SK-N-SH (cell line): ENCODE data around the gene FGD6.

Source experiments
- CTCF ChIP-seq: fragments of 200-600 bp; sonication (generic); IDR thresholded peaks from 2 replicates; pipeline ENCODE4 v1.6.1; 2017; ENCODE audit warnings: antibody characterized with exemption, mild to moderate bottlenecking, moderate library complexity
- EP300 ChIP-seq, 2 experiments: IDR thresholded peaks; 2 replicates each; pipeline versions ENCODE4 v1.4.0 to v1.6.1; 2012; ENCODE audit warnings: borderline replicate concordance in 1 of 2, low read depth in 1 of 2, low read length in 1 of 2
- FOXJ3 ChIP-seq: sonication (generic); formaldehyde crosslinking; IDR thresholded peaks from 2 replicates; pipeline ENCODE4 v1.5.1; 2020; ENCODE audit warnings: mild to moderate bottlenecking, missing genetic modification reagents
- GABPA ChIP-seq: IDR thresholded peaks from 2 replicates; pipeline ENCODE4 v1.4.0; 2012; ENCODE audit warnings: low read depth, mild to moderate bottlenecking
- NRF1 ChIP-seq: IDR thresholded peaks from 2 replicates; pipeline ENCODE4 v1.6.1; 2012; ENCODE audit warnings: low read depth, mild to moderate bottlenecking, low read length
- POLR2AphosphoS5 ChIP-seq: IDR thresholded peaks from 2 replicates; pipeline ENCODE4 v1.6.1; 2012; ENCODE audit warnings: low read depth, low read length
- RAD21 ChIP-seq: IDR thresholded peaks from 2 replicates; pipeline ENCODE4 v1.6.1; 2012; ENCODE audit warnings: mild to moderate bottlenecking, low read length
- RFX5 ChIP-seq: IDR thresholded peaks from 2 replicates; pipeline ENCODE4 v1.6.1; 2012; ENCODE audit warnings: mild to moderate bottlenecking, improper control_type of control experiment, low read length
- SIN3A ChIP-seq: IDR thresholded peaks from 2 replicates; pipeline ENCODE4 v1.6.1; 2012; ENCODE audit warnings: low read depth, mild to moderate bottlenecking, low read length, moderate library complexity, borderline replicate concordance
- SMC3 ChIP-seq: IDR thresholded peaks from 2 replicates; pipeline ENCODE4 v1.6.1; 2012; ENCODE audit warnings: low read depth, low read length, improper control_type of control experiment
- TEAD4 ChIP-seq: IDR thresholded peaks from 2 replicates; pipeline ENCODE4 v1.4.0; 2012; ENCODE audit warnings: mild to moderate bottlenecking, borderline replicate concordance; ENCODE audit not compliant: insufficient read depth
- TF ChIP-seq, protein P1 (sequence below): IDR thresholded peaks from 2 replicates; pipeline ENCODE4 v1.6.1; 2012; ENCODE audit warnings: mild to moderate bottlenecking, low read depth, low read length, moderate library complexity

DNA sequence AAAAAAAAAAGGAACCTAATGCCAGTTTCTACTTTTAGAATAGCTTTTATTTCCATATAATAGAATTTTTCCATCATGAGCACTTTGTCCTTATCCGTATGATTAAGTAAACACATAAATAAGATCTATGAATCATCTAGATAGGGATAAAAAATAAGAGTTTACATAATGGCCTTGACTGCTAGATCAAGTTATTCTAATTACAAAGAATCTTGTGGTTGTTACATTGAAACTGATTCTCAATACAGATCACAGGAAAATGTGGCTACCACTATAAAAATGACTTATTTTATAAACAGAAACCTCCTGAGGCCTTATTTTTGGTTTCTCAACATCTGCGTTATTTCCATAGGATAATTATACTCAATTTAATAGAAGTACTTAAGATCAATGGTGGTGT lies 179.4 kb downstream of the FGD6 start:
- TF ChIP-seq, protein P1, sequence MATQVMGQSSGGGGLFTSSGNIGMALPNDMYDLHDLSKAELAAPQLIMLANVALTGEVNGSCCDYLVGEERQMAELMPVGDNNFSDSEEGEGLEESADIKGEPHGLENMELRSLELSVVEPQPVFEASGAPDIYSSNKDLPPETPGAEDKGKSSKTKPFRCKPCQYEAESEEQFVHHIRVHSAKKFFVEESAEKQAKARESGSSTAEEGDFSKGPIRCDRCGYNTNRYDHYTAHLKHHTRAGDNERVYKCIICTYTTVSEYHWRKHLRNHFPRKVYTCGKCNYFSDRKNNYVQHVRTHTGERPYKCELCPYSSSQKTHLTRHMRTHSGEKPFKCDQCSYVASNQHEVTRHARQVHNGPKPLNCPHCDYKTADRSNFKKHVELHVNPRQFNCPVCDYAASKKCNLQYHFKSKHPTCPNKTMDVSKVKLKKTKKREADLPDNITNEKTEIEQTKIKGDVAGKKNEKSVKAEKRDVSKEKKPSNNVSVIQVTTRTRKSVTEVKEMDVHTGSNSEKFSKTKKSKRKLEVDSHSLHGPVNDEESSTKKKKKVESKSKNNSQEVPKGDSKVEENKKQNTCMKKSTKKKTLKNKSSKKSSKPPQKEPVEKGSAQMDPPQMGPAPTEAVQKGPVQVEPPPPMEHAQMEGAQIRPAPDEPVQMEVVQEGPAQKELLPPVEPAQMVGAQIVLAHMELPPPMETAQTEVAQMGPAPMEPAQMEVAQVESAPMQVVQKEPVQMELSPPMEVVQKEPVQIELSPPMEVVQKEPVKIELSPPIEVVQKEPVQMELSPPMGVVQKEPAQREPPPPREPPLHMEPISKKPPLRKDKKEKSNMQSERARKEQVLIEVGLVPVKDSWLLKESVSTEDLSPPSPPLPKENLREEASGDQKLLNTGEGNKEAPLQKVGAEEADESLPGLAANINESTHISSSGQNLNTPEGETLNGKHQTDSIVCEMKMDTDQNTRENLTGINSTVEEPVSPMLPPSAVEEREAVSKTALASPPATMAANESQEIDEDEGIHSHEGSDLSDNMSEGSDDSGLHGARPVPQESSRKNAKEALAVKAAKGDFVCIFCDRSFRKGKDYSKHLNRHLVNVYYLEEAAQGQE: no peak
- no peak for TF ChIP-seq CTCF
- no peak for TF ChIP-seq TEAD4
- TF ChIP-seq EP300 (IDR thresholded peaks at IDR 0.05; ENCODE audit: borderline replicate concordance in 1 of 2, low read depth in 1 of 2, low read length in 1 of 2): no peak
- no peak for TF ChIP-seq GABPA
- TF ChIP-seq RFX5: no peak
- TF ChIP-seq FOXJ3 (CRISPR knock-in tag): no peak
- no peak for TF ChIP-seq NRF1
- no peak for TF ChIP-seq SMC3
- TF ChIP-seq POLR2AphosphoS5: no peak
- TF ChIP-seq RAD21: no peak
- TF ChIP-seq SIN3A: no peak
